Muscle layer of duodenum (tissue), 2 donors: ENCODE data around the gene CUL4A.
"Not testable (repeated sequence)": the region's sequence is repeated elsewhere in the genome, so short reads cannot be mapped to it uniquely, and the experiment has no call there.

Experiments
- H3K27ac ChIP-seq: one replicate; pipeline ENCODE4 v1.7.0; 2013; ENCODE audit warnings: mild to moderate bottlenecking, low read length
- H3K27me3 ChIP-seq: one replicate; pipeline ENCODE4 v1.7.0; 2013; ENCODE audit warnings: low read depth, mild to moderate bottlenecking, control low read depth, low read length
- H3K36me3 ChIP-seq, 2 donors: one replicate each; pipeline ENCODE4 v1.7.0; 2013; ENCODE audit warnings: low read length in 2 of 2, control low read depth in 1 of 2, mild to moderate bottlenecking in 1 of 2; ENCODE audit not compliant: insufficient read depth in 2 of 2, control insufficient read depth in 1 of 2
- H3K4me1 ChIP-seq, 2 donors: one replicate each; pipeline ENCODE4 v1.7.0; 2013; ENCODE audit warnings: low read length in 2 of 2, mild to moderate bottlenecking in 2 of 2, control low read depth in 1 of 2, moderate library complexity in 1 of 2; ENCODE audit not compliant: insufficient read depth in 2 of 2, control insufficient read depth in 1 of 2
- H3K4me3 ChIP-seq, 2 donors: one replicate each; pipeline ENCODE4 v1.7.0; 2013; ENCODE audit warnings: low read length in 2 of 2, low read depth in 1 of 2, mild to moderate bottlenecking in 1 of 2
- H3K9me3 ChIP-seq, 2 donors: one replicate each; pipeline ENCODE4 v1.7.0; 2013; ENCODE audit warnings: low read length in 2 of 2, control low read depth in 1 of 2, mild to moderate bottlenecking in 1 of 2; ENCODE audit not compliant: control insufficient read depth in 1 of 2
- donor health status: healthy.

CUL4A gene

DNA sequence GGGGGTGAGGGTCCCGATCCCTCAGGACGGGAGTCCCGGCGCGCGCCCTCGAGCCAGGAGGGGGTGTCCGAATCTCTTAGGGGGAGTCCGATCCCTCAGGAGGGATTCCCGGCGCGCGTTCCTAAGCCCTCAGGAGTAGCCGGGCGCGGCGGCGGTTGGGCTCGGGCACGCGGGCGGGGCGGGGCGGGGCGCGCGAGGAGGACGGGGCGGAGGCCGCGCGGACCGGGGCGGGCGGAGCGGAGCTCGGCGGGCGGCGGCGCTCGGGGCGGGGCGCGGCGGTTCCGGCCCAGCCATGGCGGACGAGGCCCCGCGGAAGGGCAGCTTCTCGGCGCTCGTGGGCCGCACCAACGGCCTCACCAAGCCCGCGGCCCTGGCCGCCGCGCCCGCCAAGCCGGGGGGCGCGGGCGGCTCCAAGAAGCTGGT lies at the start of gene CUL4A:
CUL4A (plus strand) TSS at position 278 of the 423 bp plus-strand sequence; CDS start at position 293, 15 bp downstream.
- H3K36me3 ChIP-seq: peaks cover 0 to 12% of the 10 kb centered on the region in 2 donors

DNA sequence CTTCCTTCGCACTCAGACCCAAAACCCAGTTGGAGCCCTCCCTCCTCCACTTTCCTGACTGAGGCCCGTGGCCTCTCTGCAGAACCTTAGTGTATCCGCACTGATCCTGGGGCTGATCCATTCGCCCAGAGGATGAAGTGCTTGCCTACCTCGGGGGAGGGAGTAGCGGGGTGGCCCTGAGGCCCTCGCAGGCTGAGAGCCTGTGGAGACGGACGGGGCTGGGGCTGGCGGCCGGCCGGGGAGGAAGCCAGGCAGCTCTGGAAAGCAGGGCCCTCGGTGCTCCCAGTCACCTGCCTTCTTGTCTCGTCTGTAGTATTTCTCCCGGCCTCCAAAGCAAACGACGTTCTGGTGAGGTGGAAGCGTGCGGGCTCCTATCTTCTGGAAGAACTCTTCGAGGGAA lies 49.7 kb upstream of the CUL4A start:
- Histone ChIP-seq H3K36me3 (no peaks in the 10 kb centered on the region), H3K27ac (no peak overlapping the region), H3K4me1 (no peaks in the 10 kb centered on the region), H3K27me3 (peaks cover 7% of the 10 kb centered on the region), H3K4me3 (no peak overlapping the region), H3K9me3 (no peaks in the 10 kb centered on the region)

More for the DNA sequence above, at the start of gene CUL4A:
- Histone ChIP-seq H3K4me1 (peaks cover 13 to 54% of the 10 kb centered on the region in 2 donors), H3K9me3 (no peaks in the 10 kb centered on the region), H3K27ac (peak within 1 kb of the TSS; percentile 79), H3K27me3 (no peaks in the 10 kb centered on the region), H3K4me3 (peak within 1 kb of the TSS; percentile 86 to 95)

DNA sequence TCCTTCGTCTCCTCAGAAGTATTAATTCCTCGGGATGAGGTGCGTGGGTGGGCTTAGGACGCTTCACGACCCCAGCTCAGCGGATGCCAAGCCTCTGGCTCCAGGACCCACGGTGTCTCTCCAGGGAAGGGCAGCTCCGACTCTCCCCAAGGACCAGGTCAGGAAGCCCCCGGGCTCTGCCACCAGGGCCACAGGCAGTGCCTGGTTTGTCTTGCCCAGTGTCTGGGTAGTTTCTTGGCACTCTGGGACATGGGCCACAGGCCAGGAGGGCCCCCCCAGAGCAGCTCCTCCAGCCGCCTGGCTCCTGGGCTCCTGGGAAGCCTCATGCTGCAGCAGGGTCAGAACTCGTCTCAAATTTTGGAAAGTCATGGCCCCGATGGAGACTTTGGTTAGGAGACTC lies 48.4 kb upstream of the CUL4A start:
- Histone ChIP-seq H3K4me1 (no peaks in the 10 kb centered on the region), H3K27me3 (peaks cover 7% of the 10 kb centered on the region), H3K27ac (no peak overlapping the region), H3K4me3 (no peak overlapping the region), H3K36me3 (no peaks in the 10 kb centered on the region), H3K9me3 (no peaks in the 10 kb centered on the region)

DNA sequence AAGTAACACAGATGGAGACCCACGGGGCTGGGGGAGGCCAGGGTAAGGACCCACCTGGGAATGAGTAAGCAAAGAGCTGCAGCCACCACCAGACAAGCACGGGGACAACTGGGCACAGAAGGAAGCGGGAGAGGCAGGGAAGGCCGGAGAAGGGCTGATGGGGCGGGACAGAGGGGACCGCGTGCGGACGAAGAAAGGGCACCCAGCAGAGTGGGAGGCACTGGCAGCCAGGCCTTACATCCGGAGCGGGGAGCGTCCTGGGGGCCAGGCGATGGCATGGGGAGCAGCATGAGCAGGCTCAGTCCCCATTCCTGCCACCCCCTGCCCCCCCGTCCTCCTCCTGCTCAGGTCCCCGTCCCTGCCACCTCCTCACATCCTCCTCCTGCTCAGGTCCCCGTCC lies 48.0 kb upstream of the CUL4A start:
- H3K9me3 ChIP-seq: no peaks in the 10 kb centered on the region
- peaks cover 7% of the 10 kb centered on the region for H3K27me3 ChIP-seq
- H3K27ac ChIP-seq: no peak overlapping the region
- H3K36me3 ChIP-seq: no peaks in the 10 kb centered on the region
- no peaks in the 10 kb centered on the region for H3K4me1 ChIP-seq
- no peak overlapping the region for H3K4me3 ChIP-seq

DNA sequence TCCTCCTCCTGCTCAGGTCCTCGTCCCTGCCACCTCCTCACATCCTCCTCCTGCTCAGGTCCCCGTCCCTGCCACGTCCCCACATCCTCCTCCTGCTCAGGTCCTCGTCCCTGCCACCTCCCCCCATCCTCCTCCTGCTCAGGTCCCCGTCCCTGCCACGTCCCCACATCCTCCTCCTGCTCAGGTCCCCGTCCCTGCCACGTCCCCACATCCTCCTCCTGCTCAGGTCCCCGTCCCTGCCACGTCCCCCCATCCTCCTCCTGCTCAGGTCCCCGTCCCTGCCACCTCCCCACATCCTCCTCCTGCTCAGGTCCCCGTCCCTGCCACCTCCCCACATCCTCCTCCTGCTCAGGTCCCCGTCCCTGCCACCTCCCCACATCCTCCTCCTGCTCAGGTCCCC lies 47.4 kb upstream of the CUL4A start:
- not testable (repeated sequence) for H3K9me3 ChIP-seq, H3K4me1 ChIP-seq, H3K4me3 ChIP-seq, H3K27me3 ChIP-seq, H3K27ac ChIP-seq, H3K36me3 ChIP-seq

DNA sequence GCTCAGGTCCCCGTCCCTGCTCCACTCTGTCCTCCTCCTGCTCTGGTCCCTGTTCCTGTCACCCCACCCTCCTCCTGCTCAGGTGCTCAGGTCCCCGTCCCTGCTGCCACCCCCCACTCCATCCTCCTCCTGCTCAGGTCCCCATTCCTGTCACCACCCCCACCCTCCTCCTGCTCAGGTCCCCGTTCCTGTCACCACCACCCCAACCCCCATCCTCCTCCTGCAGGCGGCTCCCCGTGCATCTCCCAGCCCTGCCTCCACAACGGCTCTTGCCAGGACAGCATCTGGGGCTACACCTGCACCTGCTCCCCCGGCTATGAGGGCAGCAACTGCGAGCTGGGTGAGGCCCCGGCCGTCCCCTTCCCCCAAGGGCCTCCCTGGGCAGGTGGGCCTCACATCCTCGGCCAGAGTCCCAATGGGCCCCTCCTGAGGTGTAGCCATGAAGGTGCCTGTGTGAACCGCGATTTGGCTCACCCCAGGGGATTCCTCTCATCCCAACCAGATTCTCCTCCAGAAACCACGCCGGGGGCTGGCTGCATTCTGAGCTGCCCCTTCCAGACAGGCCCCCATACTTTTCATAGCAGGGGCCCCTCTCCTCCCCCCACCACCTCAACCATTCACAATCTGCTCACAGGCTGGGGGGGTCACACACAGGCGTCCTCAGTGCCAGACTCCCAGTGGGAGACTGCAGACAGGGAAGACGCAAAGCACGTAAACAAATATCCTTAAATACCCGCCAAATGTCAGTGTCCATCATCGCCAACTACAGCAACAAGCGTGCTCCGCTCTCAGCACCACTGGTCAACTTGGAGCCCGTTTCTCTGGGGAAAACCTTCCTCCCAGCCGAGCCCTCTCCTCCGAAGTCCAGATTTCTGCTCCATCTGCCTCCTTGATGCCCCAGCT lies 46.4 kb upstream of the CUL4A start:
- no peaks in the 10 kb centered on the region for H3K9me3 ChIP-seq
- no peaks in the 10 kb centered on the region for H3K4me1 ChIP-seq
- H3K27ac ChIP-seq: no peak overlapping the region
- peaks cover 7% of the 10 kb centered on the region for H3K27me3 ChIP-seq
- no peaks in the 10 kb centered on the region for H3K36me3 ChIP-seq
- H3K4me3 ChIP-seq: no peak overlapping the region

DNA sequence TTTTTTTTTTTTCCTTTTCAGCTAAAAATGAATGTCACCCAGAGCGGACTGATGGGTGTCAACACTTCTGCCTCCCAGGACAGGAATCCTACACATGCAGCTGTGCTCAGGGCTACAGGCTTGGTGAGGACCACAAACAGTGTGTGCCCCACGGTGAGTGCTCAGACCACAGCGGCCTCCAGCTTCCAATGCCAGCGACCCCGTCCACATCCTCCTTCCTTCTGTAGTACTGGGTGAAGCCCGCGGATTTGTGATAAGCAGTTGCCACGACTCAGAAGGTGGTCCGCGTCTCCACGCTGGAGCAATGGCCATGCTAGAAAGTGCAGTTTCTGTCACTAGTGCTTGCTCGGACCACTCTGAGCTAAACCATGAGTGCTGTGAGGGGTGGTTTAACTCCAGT lies 44.9 kb upstream of the CUL4A start:
- H3K36me3 ChIP-seq: no peaks in the 10 kb centered on the region
- no peaks in the 10 kb centered on the region for H3K9me3 ChIP-seq
- H3K4me3 ChIP-seq: no peak overlapping the region
- H3K4me1 ChIP-seq: no peaks in the 10 kb centered on the region
- peaks cover 7% of the 10 kb centered on the region for H3K27me3 ChIP-seq
- no peak overlapping the region for H3K27ac ChIP-seq

DNA sequence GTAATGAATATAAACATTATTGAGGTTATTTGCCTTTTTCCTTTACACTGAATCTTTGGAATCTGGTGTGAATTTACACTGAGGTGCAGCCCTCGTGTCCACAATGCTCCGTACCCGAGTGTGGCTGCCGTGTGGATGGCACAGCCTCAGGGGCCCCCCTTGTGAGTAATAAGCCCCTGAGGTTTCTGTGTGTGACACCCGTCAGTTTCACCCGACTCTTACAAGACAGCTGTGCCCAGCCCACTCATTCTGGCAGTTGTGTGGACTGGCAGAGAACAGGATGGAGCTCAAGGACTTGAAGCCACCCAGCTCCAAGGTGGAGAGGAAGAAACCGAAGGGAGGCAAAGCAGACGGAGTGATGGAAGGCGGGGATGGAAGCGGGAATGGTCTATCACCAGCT lies 43.1 kb upstream of the CUL4A start:
- peaks cover 7% of the 10 kb centered on the region for H3K27me3 ChIP-seq
- peaks cover 3% of the 10 kb centered on the region in 2 donors for H3K36me3 ChIP-seq
- H3K4me3 ChIP-seq: no peak overlapping the region
- H3K9me3 ChIP-seq: no peaks in the 10 kb centered on the region
- no peaks in the 10 kb centered on the region for H3K4me1 ChIP-seq
- no peak overlapping the region for H3K27ac ChIP-seq

DNA sequence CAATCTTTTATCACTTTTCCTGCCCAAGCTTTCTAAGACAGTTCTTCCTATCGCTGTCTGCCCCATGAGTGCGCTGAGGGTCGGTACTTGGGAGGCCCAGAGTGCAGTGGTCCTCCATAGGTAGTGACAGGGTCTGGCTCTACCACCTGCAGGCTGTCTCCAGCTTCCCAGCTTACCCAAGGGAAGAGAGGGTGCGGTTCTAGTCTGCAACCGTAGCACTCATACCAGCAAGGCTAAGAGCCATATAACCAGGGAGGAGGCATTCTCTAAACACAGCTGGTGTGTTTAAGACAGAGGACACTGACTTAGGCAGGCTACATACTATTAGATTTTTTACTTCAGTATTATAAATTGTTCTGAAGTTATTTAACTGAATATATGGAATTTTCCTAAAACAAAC lies 42.7 kb upstream of the CUL4A start:
- Histone ChIP-seq H3K9me3 (no peaks in the 10 kb centered on the region), H3K27ac (no peak overlapping the region), H3K27me3 (peaks cover 7% of the 10 kb centered on the region), H3K36me3 (peaks cover 4 to 7% of the 10 kb centered on the region in 2 donors), H3K4me3 (no peak overlapping the region), H3K4me1 (no peaks in the 10 kb centered on the region)

DNA sequence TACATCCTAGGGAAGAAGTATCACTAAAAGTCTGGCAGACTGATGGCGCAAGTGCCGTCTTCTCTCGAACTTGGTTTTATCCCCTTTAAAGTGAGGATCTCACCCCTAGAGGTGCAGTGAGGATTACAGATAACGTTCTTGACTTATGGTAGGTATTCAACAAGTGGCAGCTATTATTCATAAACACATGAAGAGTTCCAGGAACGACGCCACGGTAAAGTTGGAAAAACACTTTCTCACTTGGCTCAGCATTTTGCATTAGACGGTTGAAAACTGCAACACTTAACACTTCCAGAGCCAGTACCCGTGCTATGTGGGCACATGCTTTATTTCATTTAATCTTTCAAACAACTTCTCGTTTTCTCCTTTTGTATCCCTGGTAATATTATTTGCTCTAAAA lies 42.3 kb upstream of the CUL4A start:
- Histone ChIP-seq H3K4me3 (no peak overlapping the region), H3K9me3 (no peaks in the 10 kb centered on the region), H3K4me1 (no peaks in the 10 kb centered on the region), H3K27me3 (peaks cover 7% of the 10 kb centered on the region), H3K27ac (no peak overlapping the region), H3K36me3 (peaks cover 4 to 9% of the 10 kb centered on the region in 2 donors)

DNA sequence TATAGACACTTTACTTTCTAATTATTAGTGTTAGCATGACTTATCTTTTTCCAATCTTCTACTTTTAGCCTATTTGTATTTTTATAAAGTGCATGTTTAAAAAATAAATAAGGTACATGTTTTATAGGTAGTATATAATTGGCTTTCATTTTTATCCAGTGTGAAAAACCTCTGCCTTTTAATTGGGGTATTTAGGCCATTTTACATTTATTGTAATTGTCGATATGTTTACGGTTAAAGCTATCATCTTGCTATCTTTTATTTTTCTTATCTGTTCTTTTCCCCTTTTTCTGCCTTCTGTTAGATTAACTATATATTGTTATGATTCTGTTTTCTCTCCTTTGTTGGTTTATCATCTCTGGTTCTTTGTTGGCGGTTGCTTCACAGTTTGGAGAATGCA lies 41.8 kb upstream of the CUL4A start:
- no peaks in the 10 kb centered on the region for H3K4me1 ChIP-seq
- no peak overlapping the region for H3K4me3 ChIP-seq
- peaks cover 7% of the 10 kb centered on the region for H3K27me3 ChIP-seq
- no peak overlapping the region for H3K27ac ChIP-seq
- H3K36me3 ChIP-seq: peaks cover 6 to 13% of the 10 kb centered on the region in 2 donors
- no peaks in the 10 kb centered on the region for H3K9me3 ChIP-seq

DNA sequence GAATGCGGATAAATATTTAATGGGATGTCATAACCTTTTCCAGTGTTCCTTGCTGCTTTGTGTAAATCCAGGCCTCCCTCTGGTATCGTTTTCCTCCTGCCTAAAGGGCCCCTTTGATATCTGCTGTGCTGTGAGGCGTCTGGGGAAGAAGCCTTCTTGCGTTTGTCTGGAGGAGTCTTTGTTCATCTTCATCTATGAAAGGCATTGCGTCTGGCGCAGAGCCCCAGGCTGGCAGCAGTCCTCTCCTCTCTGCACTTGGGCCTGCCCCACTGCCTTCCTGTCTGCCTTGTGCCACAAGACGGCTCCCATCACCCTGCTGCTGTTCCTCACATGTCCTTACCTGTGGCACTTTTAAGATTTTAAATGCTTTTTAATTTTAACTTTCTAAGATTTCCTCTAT lies 41.2 kb upstream of the CUL4A start:
- no peak overlapping the region for H3K27ac ChIP-seq
- peaks cover 8 to 17% of the 10 kb centered on the region in 2 donors for H3K36me3 ChIP-seq
- H3K4me3 ChIP-seq: no peak overlapping the region
- H3K27me3 ChIP-seq: peaks cover under 1% of the 10 kb centered on the region
- no peaks in the 10 kb centered on the region for H3K9me3 ChIP-seq
- H3K4me1 ChIP-seq: no peaks in the 10 kb centered on the region
